GM12892 (cell line): ENCODE data around the gene LHX2.

Experiments used
- POLR2A ChIP-seq: IDR thresholded peaks from 2 replicates; pipeline ENCODE4 v1.6.1; 2011; ENCODE audit warnings: low read depth, low read length, control low read depth
- POLR2AphosphoS5 ChIP-seq: IDR thresholded peaks from 2 replicates; pipeline ENCODE4 v1.6.1; 2011; ENCODE audit warnings: low read depth, low read length, control low read depth

GRCh38 chr9:124016175-124017050, 4.8 kb downstream of the LHX2 start:
- TF ChIP-seq POLR2AphosphoS5 = no peak
- no peak for TF ChIP-seq POLR2A
